ENCODE results near the gene RBM20. TPM values are rescaled to one million over a fixed set of nuclear protein-coding genes. Genes with fewer than 3 reads are reported as not detected.
"Not testable (repeated sequence)": the region's sequence is repeated elsewhere in the genome, so short reads cannot be mapped to it uniquely, and the experiment has no call there.

The RBM20 gene
- total RNA-seq, 4 donors from 2014 or later = 1.6 to 18.6 (median 3.2) TPM

GRCh38 chr10:110659558-110659957 lies 15.4 kb downstream of the RBM20 start:
- no peaks in the 10 kb centered on the region for H3K27me3 ChIP-seq
- H3K9me3 ChIP-seq = no peaks in the 10 kb centered on the region
- no peak for TF ChIP-seq EP300 (IDR thresholded peaks at IDR 0.05)
- no peak for TF ChIP-seq POLR2A (IDR thresholded peaks at IDR 0.05)
- TF ChIP-seq CTCF (IDR thresholded peaks at IDR 0.05) = no peak
- no peak for TF ChIP-seq POLR2AphosphoS5 (IDR thresholded peaks at IDR 0.05)
- no peaks in the 10 kb centered on the region for H3K36me3 ChIP-seq
- WGBS = 55% methylated on average over 1 of the region's 1 CpG
- no peak overlapping the region for H3K4me3 ChIP-seq
- DNase-seq (ENCODE audit: low spot score in 2 of 2) = no peak
- H3K27ac ChIP-seq = no peak overlapping the region
- H3K4me1 ChIP-seq = no peaks in the 10 kb centered on the region

- not testable (repeated sequence) for H3K9me3 ChIP-seq; DNase-seq (ENCODE audit: low spot score in 2 of 2); H3K36me3 ChIP-seq; H3K4me1 ChIP-seq; H3K27ac ChIP-seq; H3K27me3 ChIP-seq; H3K4me3 ChIP-seq
- 95% methylated on average over 8 of the region's 8 CpGs for WGBS
These were observed 16.2 kb downstream of the RBM20 start for GRCh38 chr10:110660289-110660688.

- no peaks in the 10 kb centered on the region for H3K9me3 ChIP-seq
- no peak for DNase-seq (ENCODE audit: low spot score in 2 of 2)
- 96% methylated on average over 5 of the region's 5 CpGs for WGBS
- H3K27me3 ChIP-seq = no peaks in the 10 kb centered on the region
- H3K4me1 ChIP-seq = peaks cover 7% of the 10 kb centered on the region
- H3K4me3 ChIP-seq = no peak overlapping the region
- TF ChIP-seq CTCF (IDR thresholded peaks at IDR 0.05) (no peak), EP300 (IDR thresholded peaks at IDR 0.05) (no peak), POLR2AphosphoS5 (IDR thresholded peaks at IDR 0.05) (no peak), POLR2A (IDR thresholded peaks at IDR 0.05) (no peak)
- no peak overlapping the region for H3K27ac ChIP-seq
- H3K36me3 ChIP-seq = no peaks in the 10 kb centered on the region
These were observed 17.2 kb downstream of the RBM20 start for GRCh38 chr10:110661292-110661691.

- no peak for DNase-seq (ENCODE audit: low spot score in 2 of 2)
- Histone ChIP-seq H3K4me1 (peaks cover 7% of the 10 kb centered on the region), H3K27ac (no peak overlapping the region), H3K27me3 (no peaks in the 10 kb centered on the region), H3K36me3 (no peaks in the 10 kb centered on the region), H3K4me3 (no peak overlapping the region), H3K9me3 (no peaks in the 10 kb centered on the region)
- TF ChIP-seq EP300 (IDR thresholded peaks at IDR 0.05) = no peak
- 63% methylated on average over 10 of the region's 10 CpGs for WGBS
These were observed 20.6 kb downstream of the RBM20 start for GRCh38 chr10:110664483-110665420.

GRCh38 chr10:110666259-110666658 lies 22.1 kb downstream of the RBM20 start:
- DNase-seq (ENCODE audit: low spot score in 2 of 2); H3K4me3 ChIP-seq; H3K36me3 ChIP-seq; H3K27me3 ChIP-seq; H3K4me1 ChIP-seq; H3K27ac ChIP-seq; H3K9me3 ChIP-seq: not testable (repeated sequence)
- 67% methylated on average over 1 of the region's 2 CpGs for whole genome bisulfite sequencing

- Histone ChIP-seq H3K36me3 (no peaks in the 10 kb centered on the region), H3K27ac (no peak overlapping the region), H3K4me3 (no peak overlapping the region), H3K9me3 (no peaks in the 10 kb centered on the region), H3K27me3 (no peaks in the 10 kb centered on the region), H3K4me1 (peaks cover 7% of the 10 kb centered on the region)
- no peak for TF ChIP-seq EP300 (IDR thresholded peaks at IDR 0.05)
- no peak for TF ChIP-seq POLR2AphosphoS5 (IDR thresholded peaks at IDR 0.05)
- TF ChIP-seq CTCF (IDR thresholded peaks at IDR 0.05) = no peak
- TF ChIP-seq POLR2A (IDR thresholded peaks at IDR 0.05) = no peak
- 91% methylated on average over 3 of the region's 3 CpGs for WGBS
- no peak for DNase-seq (ENCODE audit: low spot score in 2 of 2)
These were observed 22.5 kb downstream of the RBM20 start for GRCh38 chr10:110666673-110667072.

Data from suprapubic skin (tissue), 4 donors.